Stimulated activated CD8-positive, alpha-beta memory T cell treated with anti-CD3 and anti-CD28 coated beads, Interleukin-15, amount 100 ng/mL, for 1 hour (primary cell): ENCODE measurements around the gene CTBS.
"Not testable (repeated sequence)": the region's sequence is repeated elsewhere in the genome, so short reads cannot be mapped to it uniquely, and the experiment has no call there.

Experiments
- DNase-seq: peaks from one replicate; pipeline ENCODE4 v3.0.0-alpha.2; 2020; ENCODE audit warnings: low read depth

Gene CTBS

DNA sequence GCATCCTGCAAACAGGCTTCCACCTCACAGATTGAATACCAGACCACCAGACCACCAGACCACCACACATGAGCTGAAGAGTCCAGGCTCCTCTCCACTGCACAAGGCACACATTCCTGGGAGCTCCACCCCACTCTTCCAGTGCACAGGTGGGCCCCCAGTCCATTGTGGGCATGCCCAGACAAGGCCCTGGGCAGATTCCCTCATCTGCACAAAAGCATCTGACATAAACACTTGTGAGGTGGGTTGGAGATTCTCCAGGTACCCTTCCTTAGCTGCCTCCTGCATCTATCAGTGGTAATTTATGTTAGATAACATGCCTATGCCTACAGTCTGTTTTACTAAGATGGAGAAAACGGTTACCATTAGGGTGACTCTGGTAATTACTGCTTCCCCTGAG, 11.6 kb upstream of the CTBS start:
- DNase-seq = no peak

DNA sequence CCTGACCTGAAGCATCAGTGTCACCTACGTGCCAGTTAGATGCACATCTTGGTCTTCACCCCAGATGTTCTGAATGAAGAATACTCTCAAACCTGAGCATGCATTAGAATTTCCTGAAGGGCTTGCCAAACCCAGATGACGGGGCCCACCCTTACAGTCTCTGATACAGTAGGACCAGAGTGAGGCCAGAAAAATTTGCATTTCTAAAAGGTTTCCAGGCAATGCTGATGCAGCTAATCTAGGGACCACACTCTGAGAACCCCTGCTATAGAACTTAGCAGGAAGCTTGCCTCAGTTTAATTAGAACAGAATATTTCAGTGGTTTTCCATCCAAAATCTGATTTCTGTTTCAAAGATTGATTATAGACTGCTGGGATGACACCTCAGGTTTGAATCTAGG, 9.9 kb upstream of the CTBS start:
- no peak for DNase-seq

DNA sequence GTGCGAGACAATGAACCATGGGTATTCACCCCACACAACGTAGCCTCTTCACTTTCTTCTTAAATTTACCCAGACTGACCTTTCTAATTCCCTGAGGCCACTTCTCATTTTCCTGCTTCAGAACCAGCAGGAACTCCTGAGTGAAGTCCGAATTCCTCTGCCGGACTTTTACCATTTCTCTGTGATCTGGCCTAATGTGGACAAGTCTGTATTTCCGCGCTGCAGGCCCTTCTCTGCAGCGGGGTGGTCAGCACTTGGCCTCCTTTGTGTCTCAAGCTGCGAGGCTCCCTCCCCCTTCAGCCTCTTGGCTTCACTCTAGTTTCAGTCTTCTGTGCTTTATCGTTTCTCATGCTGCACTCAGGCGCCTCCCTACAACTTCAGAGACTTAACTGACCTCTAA, 9.4 kb upstream of the CTBS start:
- no peak for DNase-seq

DNA sequence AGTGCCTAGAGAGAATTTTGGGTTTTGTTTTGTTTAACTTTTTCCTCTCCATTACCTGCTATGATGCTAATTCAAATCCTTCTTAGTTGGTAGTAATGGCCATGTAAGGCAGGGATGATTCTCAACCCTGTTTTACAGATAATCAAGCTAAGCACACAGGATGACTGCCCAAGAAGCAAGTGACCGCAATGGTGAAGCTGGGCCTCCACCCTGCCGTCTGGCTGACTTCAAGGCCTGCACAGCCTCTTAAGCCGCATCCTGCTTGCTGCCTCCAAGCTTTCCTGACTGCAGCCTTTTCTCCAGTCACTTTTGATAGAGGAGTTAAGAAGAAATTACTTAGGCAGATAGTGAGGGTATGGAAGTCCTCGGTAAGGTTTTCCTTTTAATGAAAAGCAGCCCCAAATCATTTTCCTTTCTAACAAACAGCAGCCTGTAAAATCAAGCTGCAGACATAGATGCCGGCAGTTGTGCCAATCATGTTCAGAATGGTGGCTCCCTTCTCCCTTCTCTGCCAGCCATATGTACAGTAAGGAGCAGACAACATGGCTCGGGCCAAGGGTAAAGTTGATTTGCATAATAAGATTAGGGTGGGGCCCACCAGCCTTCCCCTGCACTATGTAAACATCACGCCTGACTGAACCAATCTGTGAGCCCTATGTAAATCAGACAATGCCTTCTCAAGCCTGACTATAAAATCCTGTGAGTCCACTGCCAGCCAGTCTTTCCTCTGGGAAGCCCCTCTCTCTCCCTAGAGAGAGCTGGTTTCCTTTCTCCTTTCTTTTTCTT, 8.8 kb upstream of the CTBS start:
- no peak for DNase-seq

DNA sequence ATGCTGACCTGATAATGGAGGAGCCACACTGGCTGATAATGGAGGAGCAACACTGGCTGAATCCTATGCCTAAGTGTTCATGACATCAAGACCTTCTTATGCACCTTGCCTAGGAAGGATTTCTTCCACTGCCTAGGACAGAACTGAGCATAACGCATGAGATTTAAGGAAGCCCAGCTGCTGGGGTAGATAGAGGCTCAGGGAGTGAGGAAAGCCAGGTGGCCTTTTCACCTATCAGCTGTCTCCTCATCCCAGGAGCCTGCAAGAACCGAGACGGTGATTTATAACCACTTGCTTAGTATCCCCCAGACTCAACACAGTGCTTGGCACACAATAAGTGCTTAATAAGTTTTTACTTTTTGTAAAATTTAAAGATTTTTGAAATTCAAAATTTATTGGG, 7.4 kb upstream of the CTBS start:
- no peak for DNase-seq

DNA sequence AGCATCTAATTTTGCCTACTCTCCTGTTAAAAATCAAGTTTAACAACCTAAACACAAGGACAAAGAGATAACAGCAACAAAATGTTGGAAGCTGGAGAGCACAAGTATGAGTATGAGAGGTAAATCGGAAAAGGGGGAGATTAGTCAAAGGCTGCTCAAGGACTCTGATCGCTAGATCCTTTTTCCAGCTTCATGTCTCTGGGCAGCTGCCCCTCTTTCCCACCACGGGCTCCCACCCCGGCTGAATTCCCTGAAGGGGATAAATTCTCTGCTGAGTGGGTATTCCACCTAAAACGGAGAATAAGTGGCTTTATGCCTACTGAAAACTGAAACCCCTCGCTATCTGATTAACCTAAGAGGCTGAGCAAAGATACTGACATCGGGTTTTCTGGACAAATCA, 696 bp upstream of the CTBS start:
- no peak for DNase-seq

- DNase-seq = no peak
These were observed 716 bp downstream of the CTBS start for GRCh38 chr1:84573481-84573966.

- DNase-seq = no peak
These were observed 3.1 kb downstream of the CTBS start for GRCh38 chr1:84571150-84571535.

- no peak for DNase-seq
These were observed 3.6 kb downstream of the CTBS start for GRCh38 chr1:84570436-84571149.

- no peak for DNase-seq
These were observed 5.0 kb downstream of the CTBS start for GRCh38 chr1:84569216-84569615.

- no peak for DNase-seq
These were observed 23.4 kb downstream of the CTBS start for GRCh38 chr1:84550826-84551225.

GRCh38 chr1:84541679-84542078, 32.6 kb downstream of the CTBS start:
- no peak for DNase-seq

DNA sequence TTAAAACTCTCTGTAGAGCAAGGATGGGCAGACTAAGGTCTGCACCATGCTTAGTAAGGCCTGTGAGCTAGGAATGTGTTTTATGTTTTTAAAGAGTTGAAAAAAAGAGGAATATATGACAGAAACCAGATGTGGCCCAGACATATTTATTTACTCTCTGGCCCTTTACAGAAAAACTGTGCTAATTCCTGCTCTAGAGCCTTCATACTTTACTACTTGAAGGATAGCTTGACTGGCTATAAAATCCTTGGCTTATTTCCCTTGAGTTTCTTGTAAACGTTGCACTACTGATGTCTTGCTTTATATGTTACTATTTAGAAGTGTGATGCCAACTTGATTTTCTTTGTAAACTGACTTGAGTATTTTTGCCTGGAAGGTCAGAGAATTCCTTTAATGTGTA, 33.5 kb downstream of the CTBS start:
- DNase-seq = no peak

GRCh38 chr1:84539972-84540371, 34.3 kb downstream of the CTBS start:
- no peak for DNase-seq

- DNase-seq = no peak
These were observed 35.6 kb downstream of the CTBS start for GRCh38 chr1:84538599-84538998.

DNA sequence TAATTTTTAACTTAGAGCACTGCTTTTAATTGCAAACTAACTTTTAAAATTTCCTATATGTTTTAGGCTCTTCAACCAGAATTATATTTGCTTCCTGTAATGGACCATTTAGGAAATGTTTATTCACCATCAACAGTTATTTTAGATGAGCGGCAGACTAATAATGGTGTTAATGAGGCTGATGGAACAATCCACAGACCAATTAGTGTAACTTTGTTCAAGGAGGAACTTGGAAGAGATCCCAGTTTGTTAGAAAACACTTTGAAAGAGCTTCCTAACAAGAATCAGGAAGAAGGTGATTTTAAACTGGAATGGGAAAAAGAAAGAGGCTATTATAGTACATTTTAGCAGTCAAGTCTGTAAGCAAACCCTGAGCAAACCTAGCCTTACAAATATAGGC, 48.5 kb downstream of the CTBS start:
- DNase-seq = no peak

- DNase-seq = no peak
These were observed 49.6 kb downstream of the CTBS start for GRCh38 chr1:84524590-84524989.

DNA sequence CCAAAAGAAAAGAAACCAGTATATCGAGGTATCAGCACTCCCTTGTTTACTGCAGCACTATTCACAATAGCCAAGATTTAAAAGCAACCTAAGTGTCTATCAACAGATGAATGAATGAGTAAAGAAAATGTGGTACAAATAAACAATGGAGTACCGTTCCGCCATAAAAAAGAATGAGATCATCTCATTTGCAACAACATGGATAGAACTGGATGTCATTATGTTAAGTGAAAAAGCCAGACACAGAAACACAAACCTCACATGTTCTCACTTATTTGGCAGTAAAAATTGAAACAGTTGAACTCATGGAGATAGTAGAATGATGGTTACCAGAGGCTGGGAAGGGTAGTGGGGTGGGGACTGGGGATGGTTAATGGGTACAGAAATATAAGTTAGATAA, 63.6 kb downstream of the CTBS start:
- no peak for DNase-seq

DNA sequence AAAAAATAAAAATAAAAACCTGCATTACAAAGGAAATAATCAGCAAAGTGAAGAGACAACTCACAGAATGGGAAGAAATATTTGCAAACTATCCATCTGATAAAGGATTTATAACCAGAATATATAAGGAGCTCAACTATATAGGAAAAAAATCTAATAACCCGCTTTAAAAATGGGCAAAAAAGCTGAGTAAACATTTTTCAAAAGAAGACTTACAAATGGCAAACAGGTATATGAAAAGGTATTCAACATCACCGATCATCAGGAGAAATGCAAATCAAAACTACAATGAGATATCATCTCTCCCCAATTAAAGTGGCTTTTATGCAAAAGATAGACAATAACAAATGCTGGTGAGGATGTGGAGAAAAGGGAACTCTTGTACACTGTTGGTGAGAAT, 64.1 kb downstream of the CTBS start:
- no peak for DNase-seq

DNA sequence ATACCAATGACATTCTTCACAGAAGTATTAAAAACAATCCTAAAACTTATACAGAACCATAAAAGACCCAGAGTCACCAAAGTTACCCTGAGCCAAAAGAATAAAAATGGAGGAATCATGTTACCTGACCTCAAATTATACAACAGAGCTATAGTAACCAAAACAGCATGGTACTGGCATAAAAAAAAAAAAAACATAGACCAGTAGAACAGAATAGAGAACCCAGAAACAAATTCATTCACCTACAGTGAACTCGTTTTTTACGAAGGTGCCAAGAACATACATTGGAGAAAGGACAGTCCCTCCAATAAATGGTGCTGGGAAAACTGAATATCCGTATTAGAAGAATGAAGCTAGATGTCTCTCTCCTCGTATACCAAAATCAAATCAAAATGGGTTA, 65.2 kb downstream of the CTBS start:
- DNase-seq = no peak

- DNase-seq = no peak
These were observed 65.7 kb downstream of the CTBS start for GRCh38 chr1:84508510-84508909.

DNA sequence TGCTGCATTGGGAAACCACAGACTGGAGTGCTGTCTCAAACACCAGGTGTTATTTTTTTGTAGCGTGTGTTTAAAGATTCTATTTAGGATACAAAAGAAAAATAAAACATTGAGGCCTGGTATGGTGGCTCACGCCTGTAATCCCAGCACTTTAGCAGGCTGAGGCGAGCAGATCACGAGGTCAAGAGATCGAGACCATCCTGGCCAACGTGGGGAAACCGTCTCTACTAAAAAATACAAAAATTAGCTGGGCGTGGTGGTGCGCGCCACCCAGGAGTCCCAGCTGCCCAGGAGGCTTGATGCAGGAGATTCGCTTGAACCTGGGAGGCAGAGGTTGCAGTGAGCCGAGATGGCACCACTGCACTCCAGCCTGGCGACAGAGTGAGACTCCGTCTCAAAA, 66.4 kb downstream of the CTBS start:
- DNase-seq = not testable (repeated sequence)

GRCh38 chr1:84506729-84507453, 67.3 kb downstream of the CTBS start:
- DNase-seq = no peak
